ENCODE measurements around the gene MED7.

- TF ChIP-seq CTCF (IDR thresholded peaks at IDR 0.05; ENCODE audit: insufficient read depth, low read depth, low read length) (no peak), EZH2 (IDR thresholded peaks at IDR 0.05; ENCODE audit: insufficient read depth, low read length) (no peak)
Observed at GRCh38 chr5:157162919-157163510, 20.4 kb upstream of the MED7 start.
